ENCODE measurements around the gene FER. TPM values are rescaled to one million over a fixed set of nuclear protein-coding genes. Genes with fewer than 3 reads are reported as not detected.

Gene FER
- total and polyA plus RNA-seq, 9 of the 15 experiments (the other 6 are each of a cell fraction or from before 2014, with no cell fraction given), result 6.7 to 18.2 (median 8.9) TPM

DNA sequence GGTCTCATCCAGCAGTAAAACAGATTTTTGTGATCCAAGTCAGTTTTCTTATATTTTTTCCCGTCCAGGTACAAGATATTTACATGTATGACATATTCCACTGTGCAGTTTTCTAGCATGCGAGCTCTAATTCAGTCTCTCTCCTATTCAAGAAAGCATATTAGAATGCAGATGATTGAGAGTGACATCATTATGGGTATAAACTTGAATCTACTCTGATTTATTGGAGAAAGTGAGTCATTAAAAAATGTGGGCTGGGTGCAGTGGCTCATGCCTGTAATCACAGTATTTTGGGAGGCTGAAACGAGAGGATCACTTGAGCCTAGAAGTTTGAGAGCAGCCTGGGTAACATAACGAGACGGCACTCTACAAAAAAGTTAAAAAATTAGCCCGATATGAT, 6.2 kb downstream of the FER start (continued):
- TF ChIP-seq PATZ1 (CRISPR knock-in tag; IDR thresholded peaks at IDR 0.05; ENCODE audit: borderline replicate concordance) (no peak), FOXO4 (CRISPR knock-in tag; IDR thresholded peaks at IDR 0.05) (no peak), ETS2 (tag; IDR thresholded peaks at IDR 0.05; ENCODE audit: borderline replicate concordance, poor library complexity, severe bottlenecking) (no peak), ERF (CRISPR knock-in tag; IDR thresholded peaks at IDR 0.05) (no peak), PKNOX1 (IDR thresholded peaks at IDR 0.05) (no peak), NR0B1 (IDR thresholded peaks at IDR 0.05; ENCODE audit: partially characterized antibody) (no peak)
- TF ChIP-seq, protein P1, sequence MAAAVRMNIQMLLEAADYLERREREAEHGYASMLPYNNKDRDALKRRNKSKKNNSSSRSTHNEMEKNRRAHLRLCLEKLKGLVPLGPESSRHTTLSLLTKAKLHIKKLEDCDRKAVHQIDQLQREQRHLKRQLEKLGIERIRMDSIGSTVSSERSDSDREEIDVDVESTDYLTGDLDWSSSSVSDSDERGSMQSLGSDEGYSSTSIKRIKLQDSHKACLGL (CRISPR knock-in tag; IDR thresholded peaks at IDR 0.05; ENCODE audit: borderline replicate concordance, poor library complexity, severe bottlenecking), result no peak
